Liver (tissue), 9 donors: ENCODE data around the gene HDDC2. TPM values are rescaled to one million over a fixed set of nuclear protein-coding genes. Genes with fewer than 3 reads are reported as not detected.

ENCODE experiments used
- DNase-seq: peaks from one replicate; pipeline ENCODE4 v3.0.0-alpha.2; 2017; ENCODE audit warnings: low spot score
- H3K27ac ChIP-seq, 2 donors: one replicate each; pipeline ENCODE4 v1.7.0; 2013; ENCODE audit warnings: inconsistent platforms in 2 of 2, low read length in 2 of 2, control low read depth in 1 of 2, low read depth in 1 of 2, mild to moderate bottlenecking in 1 of 2
- H3K27me3 ChIP-seq, 4 donors: one replicate each; pipeline versions ENCODE4 v1.6.1 to v1.7.0; 2013; ENCODE audit warnings: low read length in 3 of 4, inconsistent platforms in 1 of 4, mild to moderate bottlenecking in 1 of 4, moderate library complexity in 1 of 4; ENCODE audit not compliant: control insufficient read depth in 4 of 4, insufficient read depth in 4 of 4
- H3K36me3 ChIP-seq, 4 donors: one replicate each; pipeline versions ENCODE4 v1.6.1 to v1.7.0; 2013; ENCODE audit warnings: low read length in 3 of 4, mild to moderate bottlenecking in 3 of 4, low read depth in 1 of 4, moderate library complexity in 1 of 4; ENCODE audit not compliant: control insufficient read depth in 4 of 4, insufficient read depth in 3 of 4
- H3K4me1 ChIP-seq, 4 donors: one replicate each; pipeline versions ENCODE4 v1.6.1 to v1.7.0; 2013; ENCODE audit warnings: low read length in 3 of 4, mild to moderate bottlenecking in 3 of 4, moderate library complexity in 1 of 4; ENCODE audit not compliant: control insufficient read depth in 4 of 4, insufficient read depth in 4 of 4
- H3K4me3 ChIP-seq, 3 donors: one replicate each; pipeline versions ENCODE4 v1.6.1 to v1.7.0; 2013; ENCODE audit warnings: low read length in 3 of 3, control low read depth in 1 of 3, low read depth in 1 of 3, mild to moderate bottlenecking in 1 of 3
- H3K9ac ChIP-seq, 2 donors: one replicate each; pipeline ENCODE4 v1.7.0; 2013; ENCODE audit warnings: low read length in 2 of 2, mild to moderate bottlenecking in 2 of 2, moderate library complexity in 2 of 2, control low read depth in 1 of 2, low read depth in 1 of 2
- H3K9me3 ChIP-seq, 4 donors: one replicate each; pipeline versions ENCODE4 v1.6.1 to v1.7.0; 2013; ENCODE audit warnings: low read length in 3 of 4; ENCODE audit not compliant: control insufficient read depth in 4 of 4
- EGR1 ChIP-seq, 2 donors: IDR thresholded peaks; 2 replicates each; pipeline ENCODE4 v1.6.1; 2016 to 2018; ENCODE audit warnings: antibody characterized with exemption in 2 of 2, low read depth in 2 of 2
- FOXA1 ChIP-seq: IDR thresholded peaks from 2 replicates; pipeline ENCODE4 v1.6.1; 2016; ENCODE audit warnings: antibody characterized with exemption
- FOXA2 ChIP-seq: IDR thresholded peaks from 2 replicates; pipeline ENCODE4 v1.6.1; 2016; ENCODE audit warnings: antibody characterized with exemption
- GABPA ChIP-seq, 2 donors: IDR thresholded peaks in 1 of 2; conservative IDR thresholded peaks in 1 of 2; 2 replicates each; pipeline ENCODE4 v1.6.1; 2016; ENCODE audit warnings: antibody characterized with exemption in 2 of 2, mild to moderate bottlenecking in 1 of 2, moderate library complexity in 1 of 2
- HNF4A ChIP-seq, 2 donors: conservative IDR thresholded peaks; 2 replicates each; pipeline ENCODE4 v1.6.1; 2016; ENCODE audit warnings: antibody characterized with exemption in 2 of 2, mild to moderate bottlenecking in 2 of 2
- HNF4G ChIP-seq: IDR thresholded peaks from 2 replicates; pipeline ENCODE4 v1.6.1; 2016; ENCODE audit warnings: antibody characterized with exemption
- JUND ChIP-seq, 2 donors: IDR thresholded peaks; 2 replicates each; pipeline ENCODE4 v1.6.1; 2016; ENCODE audit warnings: antibody characterized with exemption in 2 of 2
- MAX ChIP-seq: IDR thresholded peaks from 2 replicates; pipeline ENCODE4 v1.6.1; 2016; ENCODE audit warnings: antibody characterized with exemption
- NR2F2 ChIP-seq: IDR thresholded peaks from 2 replicates; pipeline ENCODE4 v1.6.1; 2016; ENCODE audit warnings: antibody characterized with exemption
- RAD21 ChIP-seq, 2 donors: IDR thresholded peaks; 2 replicates each; pipeline ENCODE4 v1.6.1; 2016; ENCODE audit warnings: antibody characterized with exemption in 2 of 2, mild to moderate bottlenecking in 2 of 2
- REST ChIP-seq: IDR thresholded peaks from 2 replicates; pipeline ENCODE4 v1.6.1; 2016; ENCODE audit warnings: antibody characterized with exemption, mild to moderate bottlenecking
- RXRA ChIP-seq, 2 donors: IDR thresholded peaks; 2 replicates each; pipeline ENCODE4 v1.6.1; 2017 to 2018; ENCODE audit warnings: antibody characterized with exemption in 2 of 2, mild to moderate bottlenecking in 1 of 2
- SP1 ChIP-seq: IDR thresholded peaks from 2 replicates; pipeline ENCODE4 v1.6.1; 2018; ENCODE audit warnings: antibody characterized with exemption, mild to moderate bottlenecking
- TAF1 ChIP-seq: conservative IDR thresholded peaks from 2 replicates; pipeline ENCODE4 v1.6.1; 2016; ENCODE audit warnings: antibody characterized with exemption, mild to moderate bottlenecking
- YY1 ChIP-seq: IDR thresholded peaks from 2 replicates; pipeline ENCODE4 v1.6.1; 2016; ENCODE audit warnings: antibody characterized with exemption, mild to moderate bottlenecking
- ZBTB33 ChIP-seq: IDR thresholded peaks from 2 replicates; pipeline ENCODE4 v1.6.1; 2016; ENCODE audit warnings: antibody characterized with exemption
- WGBS: extraction: QIAGEN DNeasy Blood & Tissue Kit; methylation state at CpG from one replicate; pipeline ENCODE4 v1.1.7; 2013; 5-methylcytosine and 5-hydroxymethylcytosine counted together
- polyA plus RNA-seq, 2 donors: library from polyadenylated mRNA; stranded (reverse) in 1 of 2; unstranded in 1 of 2; fragments of 200-250 nt in 1 of 2; fragments of >200 nt in 1 of 2; fragmentation: Nextera tagmentation in 1 of 2; extraction: Ambion mirVana in 1 of 2; gene quantifications; one replicate each; pipeline versions ENCODE4 v1.2.1 to v1.2.3, GENCODE V29; 2013 to 2015
- total RNA-seq, 2 donors: library from RNA; depleted of rRNA; stranded (reverse); fragments of >200 nt; gene quantifications; one replicate each; pipeline ENCODE4 v1.2.3, GENCODE V29; 2014
- TF ChIP-seq, protein P1 (sequence below): fragments of 150-350 bp; IDR thresholded peaks from 2 replicates; pipeline ENCODE4 v1.5.1; 2017; ENCODE audit warnings: improper control_type of control experiment, low read depth, low read length; ENCODE audit not compliant: missing input control
- TF ChIP-seq, protein P2 (sequence below): IDR thresholded peaks from 2 replicates; pipeline ENCODE4 v1.6.1; 2016; ENCODE audit warnings: antibody characterized with exemption
- donor health status: healthy.
- donor health status: healthy.
- donor health status: healthy.
- donor health status: healthy.
- donor health status: healthy.

Gene HDDC2
- total and polyA plus RNA-seq, 4 donors, result 8.8 to 21.0 (median 11.8) TPM

- WGBS, result 82% methylated on average over 7 of the region's 7 CpGs
- Histone ChIP-seq H3K9ac (no peak overlapping the region), H3K27me3 (no peaks in the 10 kb centered on the region), H3K4me1 (peaks cover 0 to 9% (median 3%) of the 10 kb centered on the region in 4 donors), H3K4me3 (no peak overlapping the region), H3K36me3 (peaks cover 0 to 6% (median 0%) of the 10 kb centered on the region in 4 donors), H3K27ac (no peak overlapping the region), H3K9me3 (no peaks in the 10 kb centered on the region)
- TF ChIP-seq RXRA (IDR thresholded peaks at IDR 0.05), result no peak
- TF ChIP-seq, protein P1, sequence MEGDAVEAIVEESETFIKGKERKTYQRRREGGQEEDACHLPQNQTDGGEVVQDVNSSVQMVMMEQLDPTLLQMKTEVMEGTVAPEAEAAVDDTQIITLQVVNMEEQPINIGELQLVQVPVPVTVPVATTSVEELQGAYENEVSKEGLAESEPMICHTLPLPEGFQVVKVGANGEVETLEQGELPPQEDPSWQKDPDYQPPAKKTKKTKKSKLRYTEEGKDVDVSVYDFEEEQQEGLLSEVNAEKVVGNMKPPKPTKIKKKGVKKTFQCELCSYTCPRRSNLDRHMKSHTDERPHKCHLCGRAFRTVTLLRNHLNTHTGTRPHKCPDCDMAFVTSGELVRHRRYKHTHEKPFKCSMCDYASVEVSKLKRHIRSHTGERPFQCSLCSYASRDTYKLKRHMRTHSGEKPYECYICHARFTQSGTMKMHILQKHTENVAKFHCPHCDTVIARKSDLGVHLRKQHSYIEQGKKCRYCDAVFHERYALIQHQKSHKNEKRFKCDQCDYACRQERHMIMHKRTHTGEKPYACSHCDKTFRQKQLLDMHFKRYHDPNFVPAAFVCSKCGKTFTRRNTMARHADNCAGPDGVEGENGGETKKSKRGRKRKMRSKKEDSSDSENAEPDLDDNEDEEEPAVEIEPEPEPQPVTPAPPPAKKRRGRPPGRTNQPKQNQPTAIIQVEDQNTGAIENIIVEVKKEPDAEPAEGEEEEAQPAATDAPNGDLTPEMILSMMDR, result no peak
- no peak for TF ChIP-seq EGR1 (IDR thresholded peaks at IDR 0.05; ENCODE audit: low read depth in 2 of 2)
- TF ChIP-seq MAX, result no peak
- TF ChIP-seq GABPA (IDR thresholded peaks at IDR 0.05 in 1 of 2, conservative IDR thresholded peaks at IDR 0.05 in 1 of 2), result no peak
- no peak for TF ChIP-seq TAF1
- no peak for TF ChIP-seq REST
- no peak for TF ChIP-seq HNF4A (conservative IDR thresholded peaks at IDR 0.05)
- TF ChIP-seq FOXA1, result no peak
- no peak for TF ChIP-seq JUND (IDR thresholded peaks at IDR 0.05)
- no peak for TF ChIP-seq YY1
- no peak for TF ChIP-seq SP1
- TF ChIP-seq RAD21 (IDR thresholded peaks at IDR 0.05), result no peak
- TF ChIP-seq HNF4G, result no peak
- TF ChIP-seq FOXA2, result no peak
- TF ChIP-seq, protein P2, sequence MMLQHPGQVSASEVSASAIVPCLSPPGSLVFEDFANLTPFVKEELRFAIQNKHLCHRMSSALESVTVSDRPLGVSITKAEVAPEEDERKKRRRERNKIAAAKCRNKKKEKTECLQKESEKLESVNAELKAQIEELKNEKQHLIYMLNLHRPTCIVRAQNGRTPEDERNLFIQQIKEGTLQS, result no peak
- no peak for TF ChIP-seq NR2F2
- TF ChIP-seq ZBTB33, result no peak
- DNase-seq, result no peak
These were observed 32.3 kb downstream of the HDDC2 start for GRCh38 chr6:125269328-125269985.
